Ishikawa (cell line): ENCODE measurements around the gene NSDHL.

Experiments
- CREB1 ChIP-seq: IDR thresholded peaks from 2 replicates; pipeline ENCODE4 v1.6.1; 2012; ENCODE audit warnings: low read depth
- FOXM1 ChIP-seq: IDR thresholded peaks from 2 replicates; pipeline ENCODE4 v1.6.1; 2012; ENCODE audit warnings: low read depth, borderline replicate concordance
- TAF1 ChIP-seq: IDR thresholded peaks from 2 replicates; pipeline ENCODE4 v1.6.1; 2012; ENCODE audit warnings: low read depth, mild to moderate bottlenecking
- TEAD4 ChIP-seq: IDR thresholded peaks from 2 replicates; pipeline ENCODE4 v1.6.1; 2012
- TF ChIP-seq, protein P1 (sequence below): IDR thresholded peaks from 2 replicates; pipeline ENCODE4 v1.6.1; 2012
- TF ChIP-seq, protein P2 (sequence below): IDR thresholded peaks from 2 replicates; pipeline ENCODE4 v1.6.1; 2012; ENCODE audit warnings: low read depth, mild to moderate bottlenecking
- TF ChIP-seq, protein P3 (sequence below): IDR thresholded peaks from 2 replicates; pipeline ENCODE4 v1.6.1; 2012

DNA sequence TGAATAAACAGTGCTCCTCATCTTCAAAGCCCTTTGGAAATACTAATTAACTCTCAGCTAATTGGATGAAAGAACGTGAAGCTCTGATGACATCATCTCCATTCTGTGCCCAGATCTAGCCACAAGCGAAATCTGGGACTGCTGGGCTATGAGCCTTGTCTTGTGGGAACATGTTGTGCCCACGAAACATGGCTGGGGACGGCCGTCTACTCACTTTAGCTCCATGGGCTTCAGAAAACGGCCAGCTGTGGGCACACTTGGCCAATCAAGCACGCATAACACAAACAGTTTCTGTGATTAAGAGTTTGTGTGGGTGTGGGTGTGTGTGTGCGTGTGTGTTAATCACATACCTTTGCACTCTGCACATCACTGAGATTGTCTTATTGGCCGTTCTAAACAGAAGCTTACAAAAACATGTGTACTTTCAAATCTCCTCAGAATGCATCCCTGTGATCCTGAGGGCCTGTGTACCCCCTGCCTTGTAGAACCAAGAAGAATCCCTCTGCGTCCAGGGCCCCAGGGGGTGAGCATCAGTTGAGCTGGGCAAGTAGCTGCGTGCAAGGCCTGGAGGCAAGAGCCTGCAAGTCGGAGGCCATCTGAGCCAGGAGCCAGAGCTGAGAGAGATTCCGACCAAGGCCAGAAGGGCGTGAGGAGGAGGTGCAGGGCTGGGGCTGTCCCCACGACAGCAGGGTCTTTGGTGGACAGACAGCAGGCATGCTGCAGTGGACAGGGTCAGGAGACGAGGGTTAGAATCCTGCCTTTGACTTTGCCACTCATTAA lies 48.3 kb downstream of the NSDHL start:
- TF ChIP-seq CREB1 (no peak), TEAD4 (no peak), TAF1 (no peak), FOXM1 (no peak)
- TF ChIP-seq, protein P1, sequence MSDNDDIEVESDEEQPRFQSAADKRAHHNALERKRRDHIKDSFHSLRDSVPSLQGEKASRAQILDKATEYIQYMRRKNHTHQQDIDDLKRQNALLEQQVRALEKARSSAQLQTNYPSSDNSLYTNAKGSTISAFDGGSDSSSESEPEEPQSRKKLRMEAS = no peak
- TF ChIP-seq, protein P2, sequence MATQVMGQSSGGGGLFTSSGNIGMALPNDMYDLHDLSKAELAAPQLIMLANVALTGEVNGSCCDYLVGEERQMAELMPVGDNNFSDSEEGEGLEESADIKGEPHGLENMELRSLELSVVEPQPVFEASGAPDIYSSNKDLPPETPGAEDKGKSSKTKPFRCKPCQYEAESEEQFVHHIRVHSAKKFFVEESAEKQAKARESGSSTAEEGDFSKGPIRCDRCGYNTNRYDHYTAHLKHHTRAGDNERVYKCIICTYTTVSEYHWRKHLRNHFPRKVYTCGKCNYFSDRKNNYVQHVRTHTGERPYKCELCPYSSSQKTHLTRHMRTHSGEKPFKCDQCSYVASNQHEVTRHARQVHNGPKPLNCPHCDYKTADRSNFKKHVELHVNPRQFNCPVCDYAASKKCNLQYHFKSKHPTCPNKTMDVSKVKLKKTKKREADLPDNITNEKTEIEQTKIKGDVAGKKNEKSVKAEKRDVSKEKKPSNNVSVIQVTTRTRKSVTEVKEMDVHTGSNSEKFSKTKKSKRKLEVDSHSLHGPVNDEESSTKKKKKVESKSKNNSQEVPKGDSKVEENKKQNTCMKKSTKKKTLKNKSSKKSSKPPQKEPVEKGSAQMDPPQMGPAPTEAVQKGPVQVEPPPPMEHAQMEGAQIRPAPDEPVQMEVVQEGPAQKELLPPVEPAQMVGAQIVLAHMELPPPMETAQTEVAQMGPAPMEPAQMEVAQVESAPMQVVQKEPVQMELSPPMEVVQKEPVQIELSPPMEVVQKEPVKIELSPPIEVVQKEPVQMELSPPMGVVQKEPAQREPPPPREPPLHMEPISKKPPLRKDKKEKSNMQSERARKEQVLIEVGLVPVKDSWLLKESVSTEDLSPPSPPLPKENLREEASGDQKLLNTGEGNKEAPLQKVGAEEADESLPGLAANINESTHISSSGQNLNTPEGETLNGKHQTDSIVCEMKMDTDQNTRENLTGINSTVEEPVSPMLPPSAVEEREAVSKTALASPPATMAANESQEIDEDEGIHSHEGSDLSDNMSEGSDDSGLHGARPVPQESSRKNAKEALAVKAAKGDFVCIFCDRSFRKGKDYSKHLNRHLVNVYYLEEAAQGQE = no peak
- TF ChIP-seq, protein P3, sequence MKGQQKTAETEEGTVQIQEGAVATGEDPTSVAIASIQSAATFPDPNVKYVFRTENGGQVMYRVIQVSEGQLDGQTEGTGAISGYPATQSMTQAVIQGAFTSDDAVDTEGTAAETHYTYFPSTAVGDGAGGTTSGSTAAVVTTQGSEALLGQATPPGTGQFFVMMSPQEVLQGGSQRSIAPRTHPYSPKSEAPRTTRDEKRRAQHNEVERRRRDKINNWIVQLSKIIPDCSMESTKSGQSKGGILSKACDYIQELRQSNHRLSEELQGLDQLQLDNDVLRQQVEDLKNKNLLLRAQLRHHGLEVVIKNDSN = no peak
